ENCODE measurements around the gene ANXA2R. TPM values are rescaled to one million over a fixed set of nuclear protein-coding genes. Genes with fewer than 3 reads are reported as not detected.

Gene ANXA2R
- total RNA-seq, 1 experiment from 2014 or later = 0.20 TPM

DNA sequence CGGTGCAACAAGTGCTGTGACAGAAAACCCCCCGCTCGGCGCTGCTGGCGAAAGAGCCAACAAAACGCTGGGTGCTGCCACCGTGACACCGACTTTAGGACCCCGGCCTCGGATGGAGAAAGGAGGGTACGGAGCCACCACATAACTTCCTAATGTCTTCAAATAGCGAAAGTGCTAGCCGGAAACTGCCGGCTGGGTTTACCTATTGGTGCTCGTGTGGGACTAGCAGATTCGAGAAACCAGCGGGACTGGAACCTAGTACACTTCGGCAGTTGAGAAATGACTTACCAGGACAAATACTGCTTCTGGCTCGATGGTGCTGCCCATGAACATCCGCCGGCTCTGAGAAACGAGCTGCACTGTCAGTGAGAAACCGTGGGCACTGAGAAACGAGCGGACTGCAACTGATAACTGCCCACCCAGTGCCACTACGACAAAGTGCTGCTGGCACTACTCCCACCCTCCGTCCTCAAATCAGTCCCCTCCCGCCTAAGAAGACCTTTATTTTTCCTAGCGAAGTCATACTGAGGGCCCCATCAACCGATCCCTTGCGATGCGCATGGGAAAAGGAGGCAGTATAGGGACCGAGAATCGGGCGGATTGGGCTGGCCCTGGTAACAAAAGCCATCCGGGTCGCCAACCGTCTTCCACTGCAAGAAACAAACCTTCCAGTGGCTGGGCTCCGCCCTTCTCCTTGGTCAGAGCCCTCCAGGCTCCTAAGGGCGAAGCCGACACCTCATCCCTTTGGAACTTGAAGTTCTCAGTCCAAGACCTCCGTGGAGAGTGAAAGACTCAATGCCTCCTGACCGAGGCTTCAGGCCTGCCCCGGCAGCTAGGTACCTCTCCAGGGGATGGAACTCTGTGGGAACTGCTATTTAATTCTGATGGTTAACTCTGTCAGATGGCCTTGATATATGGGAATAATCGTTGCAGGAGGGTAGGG is 27.0 kb upstream of the ANXA2R start:
- Histone ChIP-seq H3K79me2 (ENCODE audit: insufficient read depth, low read length) (peaks cover 3% of the 10 kb centered on the region; the same call in 1 of the 2 replicates), H4K5ac (ENCODE audit: insufficient read length, low read depth, low read length) (peak overlapping the region; percentile 84), H2BK15ac (ENCODE audit: low read depth, low read length) (no peak overlapping the region), H3K56ac (ENCODE audit: insufficient read length, low read depth, low read length) (no peak overlapping the region), H3K27ac (ENCODE audit: insufficient read length, low read depth, low read length) (peak overlapping the region; percentile 33), H3K4me1 (ENCODE audit: insufficient read depth, low read length) (peaks cover 9% of the 10 kb centered on the region; the same call in 1 of the 2 replicates), H4K8ac (replicated peaks; ENCODE audit: insufficient read length, low read depth, low read length) (no peak overlapping the region), H3K14ac (ENCODE audit: insufficient read depth, low read length) (peak overlapping the region; percentile 92), H3K4me2 (ENCODE audit: insufficient read depth, insufficient read length, low read length) (peak overlapping the region; percentile 76), H3K27me3 (ENCODE audit: insufficient read depth, low read length) (no peaks in the 10 kb centered on the region), H2AK5ac (ENCODE audit: insufficient read length, low read length) (no peak overlapping the region), H2BK5ac (ENCODE audit: insufficient read length, low read length) (no peak overlapping the region), H3K9me3 (ENCODE audit: control insufficient read depth, low read depth, low read length) (no peaks in the 10 kb centered on the region), H2BK20ac (ENCODE audit: low read depth, low read length, poor library complexity, severe bottlenecking) (no peak overlapping the region), H3K18ac (ENCODE audit: insufficient read length, low read depth, low read length) (peak overlapping the region; percentile 93), H2AFZ (ENCODE audit: low read length) (peak overlapping the region; percentile 56), H3T11ph (ENCODE audit: low read length) (no peak overlapping the region), H3K23ac (ENCODE audit: insufficient read length, low read depth, low read length) (no peak overlapping the region), H4K91ac (ENCODE audit: insufficient read length, low read depth, low read length) (peak overlapping the region; percentile 6), H3K4ac (ENCODE audit: low read depth, low read length) (no peak overlapping the region; the same call in 1 of the 2 replicates), H3K9ac (ENCODE audit: extremely low read depth, insufficient read length, low read length) (peak overlapping the region; percentile 93), H3K23me2 (ENCODE audit: insufficient read length, low read depth, low read length, poor library complexity, severe bottlenecking) (peaks cover 29% of the 10 kb centered on the region), H2BK120ac (ENCODE audit: low read depth, low read length, poor library complexity, severe bottlenecking) (no peak overlapping the region), H3K79me1 (ENCODE audit: insufficient read depth, low read depth, low read length, poor library complexity, severe bottlenecking) (no peaks in the 10 kb centered on the region), H2BK12ac (ENCODE audit: insufficient read length, low read depth, low read length) (no peak overlapping the region), H4K20me1 (ENCODE audit: control insufficient read depth, insufficient read depth, insufficient read length) (no peaks in the 10 kb centered on the region)
- Mint-ChIP-seq H3K4me3 (peak overlapping the region; percentile 93 to 95), H3K36me3 (ENCODE audit: insufficient read depth in 1 of 3, low read depth in 3 of 3) (peaks cover 10 to 17% (median 14%) of the 10 kb centered on the region in 3 experiments), H3K27me3 (ENCODE audit: low read depth) (no peaks in the 10 kb centered on the region; the same call in 1 of the 2 replicates), H3K9me3 (no peaks in the 10 kb centered on the region), H3K4me1 (peaks cover 25 to 28% of the 10 kb centered on the region in 2 experiments), H3K27ac (peak overlapping the region; percentile 92 to 98 (median 98))
- DNase-seq = peak; percentile 82
- TF ChIP-seq, protein P1, sequence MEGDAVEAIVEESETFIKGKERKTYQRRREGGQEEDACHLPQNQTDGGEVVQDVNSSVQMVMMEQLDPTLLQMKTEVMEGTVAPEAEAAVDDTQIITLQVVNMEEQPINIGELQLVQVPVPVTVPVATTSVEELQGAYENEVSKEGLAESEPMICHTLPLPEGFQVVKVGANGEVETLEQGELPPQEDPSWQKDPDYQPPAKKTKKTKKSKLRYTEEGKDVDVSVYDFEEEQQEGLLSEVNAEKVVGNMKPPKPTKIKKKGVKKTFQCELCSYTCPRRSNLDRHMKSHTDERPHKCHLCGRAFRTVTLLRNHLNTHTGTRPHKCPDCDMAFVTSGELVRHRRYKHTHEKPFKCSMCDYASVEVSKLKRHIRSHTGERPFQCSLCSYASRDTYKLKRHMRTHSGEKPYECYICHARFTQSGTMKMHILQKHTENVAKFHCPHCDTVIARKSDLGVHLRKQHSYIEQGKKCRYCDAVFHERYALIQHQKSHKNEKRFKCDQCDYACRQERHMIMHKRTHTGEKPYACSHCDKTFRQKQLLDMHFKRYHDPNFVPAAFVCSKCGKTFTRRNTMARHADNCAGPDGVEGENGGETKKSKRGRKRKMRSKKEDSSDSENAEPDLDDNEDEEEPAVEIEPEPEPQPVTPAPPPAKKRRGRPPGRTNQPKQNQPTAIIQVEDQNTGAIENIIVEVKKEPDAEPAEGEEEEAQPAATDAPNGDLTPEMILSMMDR (conservative IDR thresholded peaks at IDR 0.05) = no peak
- whole genome bisulfite sequencing (ENCODE audit: extremely low coverage, insufficient read length, low lambda C conversion rate) = no CpG with 5 or more reads among the region's 45 CpGs

Data from H9 (cell line).